ENCODE results near the gene TSEN54.

TSEN54 gene

GRCh38 chr17:75542728-75543336 lies 26.5 kb downstream of the TSEN54 start:
- DNase-seq (ENCODE audit: low read depth in 2 of 2) = no peak

- no peak for DNase-seq (ENCODE audit: low read depth in 2 of 2)
These were observed 27.9 kb downstream of the TSEN54 start for GRCh38 chr17:75544250-75544649.

- DNase-seq (ENCODE audit: low read depth in 2 of 2) = no peak
These were observed 29.9 kb downstream of the TSEN54 start for GRCh38 chr17:75546181-75546580.

GRCh38 chr17:75547091-75547490 lies 30.8 kb downstream of the TSEN54 start:
- DNase-seq (ENCODE audit: low read depth in 2 of 2) = no peak

GRCh38 chr17:75548813-75549212 lies 32.5 kb downstream of the TSEN54 start:
- DNase-seq (ENCODE audit: low read depth in 2 of 2) = no peak

- DNase-seq (ENCODE audit: low read depth in 2 of 2) = no peak
These were observed 33.2 kb downstream of the TSEN54 start for GRCh38 chr17:75549246-75550138.

- DNase-seq (ENCODE audit: low read depth in 2 of 2) = no peak
These were observed 33.8 kb downstream of the TSEN54 start for GRCh38 chr17:75550139-75550465.

GRCh38 chr17:75551266-75551665 lies 34.9 kb downstream of the TSEN54 start:
- DNase-seq (ENCODE audit: low read depth in 2 of 2) = no peak

GRCh38 chr17:75552425-75553294 lies 36.3 kb downstream of the TSEN54 start:
- no peak for DNase-seq (ENCODE audit: low read depth in 2 of 2)

- no peak for DNase-seq (ENCODE audit: low read depth in 2 of 2)
These were observed 37.2 kb downstream of the TSEN54 start for GRCh38 chr17:75553295-75554110.

- DNase-seq (ENCODE audit: low read depth in 2 of 2) = no peak
These were observed 39.4 kb downstream of the TSEN54 start for GRCh38 chr17:75555679-75556153.

- DNase-seq (ENCODE audit: low read depth in 2 of 2) = no peak
These were observed 40.9 kb downstream of the TSEN54 start for GRCh38 chr17:75557075-75557851.

- DNase-seq (ENCODE audit: low read depth in 2 of 2) = no peak
These were observed 41.7 kb downstream of the TSEN54 start for GRCh38 chr17:75557852-75558665.

GRCh38 chr17:75558666-75559530 lies 42.6 kb downstream of the TSEN54 start:
- DNase-seq (ENCODE audit: low read depth in 2 of 2) = no peak

GRCh38 chr17:75559958-75560533 lies 43.7 kb downstream of the TSEN54 start:
- DNase-seq (ENCODE audit: low read depth in 2 of 2) = no peak

- no peak for DNase-seq (ENCODE audit: low read depth in 2 of 2)
These were observed 45.7 kb downstream of the TSEN54 start for GRCh38 chr17:75561927-75562603.

GRCh38 chr17:75563063-75563758 lies 46.9 kb downstream of the TSEN54 start:
- DNase-seq (ENCODE audit: low read depth in 2 of 2) = no peak
